IPS DF 4.7 (cell line): ENCODE measurements around the gene NRG3.
"Not testable (repeated sequence)": the region's sequence is repeated elsewhere in the genome, so short reads cannot be mapped to it uniquely, and the experiment has no call there.

Source experiments
- DNase-seq: peaks from one replicate; pipeline ENCODE4 v3.0.0-alpha.2; 2013; ENCODE audit warnings: low spot score; ENCODE audit errors: extremely low read depth

Gene NRG3

DNA sequence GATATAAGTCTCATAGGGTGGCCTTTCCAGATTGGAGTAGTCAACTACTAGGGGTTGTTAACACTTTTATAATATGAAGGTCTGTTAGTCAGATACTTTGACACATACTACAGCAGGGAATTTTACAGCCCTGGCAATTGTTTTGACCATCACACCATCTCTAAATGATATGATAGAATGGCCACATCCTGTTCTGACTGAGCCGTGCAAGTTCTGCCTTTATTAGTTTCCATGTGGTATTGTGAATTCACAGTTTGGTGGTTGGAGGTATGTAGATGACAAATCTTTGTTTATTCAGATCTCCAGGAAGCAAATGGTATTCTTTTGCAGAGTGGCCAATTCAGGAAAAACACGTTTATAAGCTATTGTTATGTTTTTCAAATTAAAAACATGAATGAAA is 83.0 kb downstream of the NRG3 start:
- no peak for DNase-seq

DNA sequence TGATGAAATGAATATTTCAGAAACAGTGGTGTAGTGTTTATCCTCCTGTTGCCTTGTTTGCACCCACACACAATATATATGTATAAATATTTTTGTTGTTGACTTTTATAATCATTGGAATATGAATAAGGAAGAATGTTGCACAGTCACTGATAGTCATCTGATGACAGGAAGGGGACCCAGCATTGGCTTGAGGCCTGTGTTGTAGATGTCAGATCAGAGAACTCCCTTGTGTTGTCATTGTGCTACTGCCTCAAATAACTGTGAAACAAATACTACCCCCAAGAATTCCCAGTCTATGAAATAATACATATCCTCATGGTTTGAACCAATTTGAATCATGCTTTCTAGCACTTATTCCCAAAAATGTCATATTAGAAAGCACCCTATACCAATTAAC is 84.0 kb downstream of the NRG3 start:
- DNase-seq, result no peak

GRCh38 chr10:81961451-81962184 is 86.6 kb downstream of the NRG3 start:
- DNase-seq, result no peak

GRCh38 chr10:81963606-81964005 is 88.6 kb downstream of the NRG3 start:
- no peak for DNase-seq

GRCh38 chr10:81967716-81968115 is 92.7 kb downstream of the NRG3 start:
- no peak for DNase-seq

- DNase-seq, result no peak
These were observed 94.1 kb downstream of the NRG3 start for GRCh38 chr10:81969136-81969535.

GRCh38 chr10:81978238-81978637 is 103.2 kb downstream of the NRG3 start:
- DNase-seq, result peak; percentile 9

GRCh38 chr10:81981724-81982123 is 106.7 kb downstream of the NRG3 start:
- no peak for DNase-seq

DNA sequence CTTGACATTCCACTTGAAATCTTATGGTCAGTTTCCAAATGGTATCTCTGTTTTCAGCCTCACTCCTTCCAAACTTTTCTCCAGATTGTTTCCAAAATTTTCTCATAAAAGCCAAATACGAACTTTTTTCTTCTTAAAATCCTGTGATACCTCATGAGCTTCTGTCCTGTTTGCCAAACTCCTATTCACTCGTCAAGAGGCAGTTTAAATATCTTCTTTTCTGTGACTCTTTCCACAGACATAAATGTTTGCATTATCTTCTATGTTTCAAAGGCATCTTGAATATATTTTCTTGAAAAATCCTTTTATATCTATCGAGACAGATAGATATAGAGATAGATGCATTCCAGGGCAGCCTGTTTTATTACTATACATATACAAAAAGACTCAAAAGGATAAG is 109.4 kb downstream of the NRG3 start:
- DNase-seq, result no peak

DNA sequence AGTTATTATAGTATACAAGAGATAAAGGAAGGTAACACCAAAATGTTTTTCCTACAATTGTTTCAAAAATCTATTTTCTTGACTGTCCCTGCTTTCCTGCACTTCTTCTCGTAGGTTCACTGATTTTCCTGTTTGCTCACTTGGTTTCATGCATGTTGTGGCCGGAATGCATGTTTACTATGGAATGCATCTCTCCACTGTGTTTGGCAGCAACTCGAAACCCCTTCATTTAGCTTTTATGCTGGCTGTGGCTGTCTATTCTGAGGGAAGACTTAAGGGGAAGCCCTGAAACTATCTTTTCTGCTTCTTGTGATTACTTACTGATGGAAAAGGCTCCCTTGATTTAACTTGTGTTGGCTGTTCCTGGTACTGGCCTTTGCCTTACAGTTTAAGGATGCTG is 120.3 kb downstream of the NRG3 start:
- DNase-seq, result no peak

DNA sequence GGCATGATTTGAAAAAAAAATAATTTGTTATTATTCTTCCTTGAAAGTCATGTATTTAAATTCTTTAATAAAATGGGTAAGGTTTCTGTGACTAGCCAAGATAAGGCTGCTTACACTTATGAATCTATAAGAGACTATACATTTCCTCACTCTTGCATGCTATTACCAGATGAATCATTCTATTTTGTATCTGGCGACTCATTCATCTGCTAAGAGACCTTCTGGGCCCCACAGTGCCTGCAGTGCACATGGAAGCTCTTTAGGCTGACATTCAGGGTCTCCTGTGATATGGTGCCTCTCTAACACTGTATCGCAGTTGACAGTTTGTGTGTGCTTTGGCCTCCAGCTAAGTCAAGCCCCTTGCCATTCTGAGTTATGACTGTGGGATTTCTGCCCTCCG is 121.9 kb downstream of the NRG3 start:
- no peak for DNase-seq

DNA sequence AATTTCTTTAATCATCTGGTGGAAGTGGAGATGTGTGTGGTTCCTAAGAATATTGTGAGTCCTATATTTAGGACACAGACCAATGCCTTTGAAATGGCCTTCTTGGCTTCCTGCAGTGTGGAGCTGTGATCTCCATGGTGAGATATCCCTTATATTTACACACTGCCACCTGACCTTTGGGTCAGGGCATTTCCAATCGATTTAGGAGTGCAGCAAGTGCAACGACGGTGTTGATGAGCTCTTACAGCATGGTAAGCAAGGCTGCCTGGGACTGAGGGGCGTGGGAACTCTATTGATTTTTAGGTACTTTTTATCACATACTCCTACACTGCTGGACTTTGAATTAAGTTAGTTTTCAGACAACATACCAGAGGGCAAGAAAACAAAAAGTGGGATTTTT is 146.0 kb downstream of the NRG3 start:
- DNase-seq, result no peak

GRCh38 chr10:82027711-82028110 is 152.7 kb downstream of the NRG3 start:
- no peak for DNase-seq

DNA sequence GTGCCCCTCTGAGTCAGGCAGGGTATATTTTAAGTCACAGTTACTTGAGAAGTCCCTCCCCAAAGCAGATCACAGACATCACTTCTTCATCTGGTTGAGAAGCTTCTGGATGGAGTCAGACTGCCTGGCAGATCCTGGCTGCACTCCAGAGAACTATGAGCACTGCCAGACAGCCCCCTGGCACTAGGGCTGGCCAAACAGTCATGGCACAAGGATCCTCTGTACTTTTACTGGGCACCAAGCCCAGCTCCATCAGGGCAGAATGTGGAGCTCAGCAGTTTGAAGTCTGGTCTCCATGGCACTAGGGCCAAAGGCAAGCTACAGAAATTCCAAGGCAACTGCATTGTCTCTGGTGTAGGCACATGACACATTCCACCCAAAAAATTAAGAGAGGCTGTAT is 162.1 kb downstream of the NRG3 start:
- no peak for DNase-seq

DNA sequence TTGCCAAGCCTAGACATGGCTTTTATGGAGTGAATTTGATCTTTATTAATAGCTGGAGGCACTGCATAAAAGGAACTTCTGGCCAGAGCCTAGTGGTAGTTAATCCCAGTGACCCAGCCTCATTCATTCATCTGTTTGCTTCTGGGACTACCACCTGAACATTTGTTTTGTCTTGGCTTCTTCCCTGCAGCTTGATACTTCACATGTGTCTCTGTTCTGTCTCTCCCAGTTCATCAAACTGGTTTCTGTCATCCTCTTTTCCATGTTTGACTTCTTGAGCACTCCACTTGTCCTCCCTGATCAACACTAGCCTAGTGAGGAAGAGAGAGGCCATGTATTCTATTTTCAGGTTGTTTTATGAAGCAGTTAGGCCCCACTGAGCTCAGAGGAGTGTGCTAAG is 163.6 kb downstream of the NRG3 start:
- DNase-seq, result no peak

GRCh38 chr10:82040336-82040735 is 165.3 kb downstream of the NRG3 start:
- DNase-seq, result no peak

DNA sequence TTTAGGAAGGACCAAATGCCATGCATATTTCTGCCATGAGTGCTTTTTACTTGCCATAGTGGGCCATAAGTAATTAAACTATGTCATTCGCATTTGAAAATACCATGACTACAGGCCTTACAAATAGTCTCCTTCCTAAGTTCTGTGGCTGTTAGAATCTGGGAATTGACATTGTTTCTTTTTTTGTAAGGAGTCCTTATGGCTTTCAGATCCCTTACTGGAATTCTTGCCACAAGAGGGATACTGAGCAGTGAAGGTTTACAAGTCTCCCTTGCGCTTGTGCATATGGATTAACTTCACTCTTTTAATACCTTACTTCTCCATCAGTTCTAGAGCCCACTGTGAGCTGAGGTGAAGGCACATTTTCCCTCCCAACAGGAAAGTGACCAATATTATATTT is 166.0 kb downstream of the NRG3 start:
- DNase-seq, result peak; percentile 19

DNA sequence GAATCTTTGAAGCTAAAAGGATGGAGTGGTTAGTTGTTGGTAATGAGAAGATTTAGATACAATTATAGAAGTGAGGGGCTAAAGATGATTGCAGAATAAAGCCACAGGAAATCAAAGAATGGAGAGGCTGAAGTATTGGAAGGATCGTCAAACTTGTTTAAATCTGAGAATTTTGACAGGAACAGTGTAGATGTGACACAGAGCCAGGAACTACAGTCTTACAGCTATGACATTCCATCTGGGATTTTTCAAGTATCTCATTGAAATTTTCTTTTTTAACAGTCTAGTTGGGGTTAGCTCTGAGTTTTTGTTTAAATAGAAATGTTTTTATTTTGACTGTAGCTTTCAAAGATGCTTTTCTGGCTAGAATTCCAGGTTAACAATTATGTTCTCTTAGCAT is 181.4 kb downstream of the NRG3 start:
- no peak for DNase-seq

DNA sequence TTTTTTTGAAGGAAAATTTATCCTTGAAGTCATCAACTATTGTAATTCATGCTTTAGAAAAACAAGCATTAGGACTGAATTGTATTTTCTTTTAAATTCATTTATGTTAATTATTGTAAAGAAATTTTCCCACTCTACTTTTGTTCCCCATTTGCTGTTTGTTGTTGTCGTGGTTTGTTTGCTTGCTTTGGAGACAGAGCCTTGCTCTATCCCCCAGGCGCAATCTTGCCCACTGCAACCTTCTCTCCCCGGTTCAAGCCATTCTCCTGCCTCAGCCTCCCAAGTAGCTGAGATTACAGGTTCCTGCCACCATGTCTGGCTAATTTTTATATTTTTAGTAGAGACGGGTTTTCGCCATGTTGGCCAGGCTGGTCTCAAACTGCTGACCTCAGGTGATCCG is 192.2 kb downstream of the NRG3 start:
- not testable (repeated sequence) for DNase-seq

- DNase-seq, result no peak
These were observed 193.5 kb downstream of the NRG3 start for GRCh38 chr10:82068501-82068900.

DNA sequence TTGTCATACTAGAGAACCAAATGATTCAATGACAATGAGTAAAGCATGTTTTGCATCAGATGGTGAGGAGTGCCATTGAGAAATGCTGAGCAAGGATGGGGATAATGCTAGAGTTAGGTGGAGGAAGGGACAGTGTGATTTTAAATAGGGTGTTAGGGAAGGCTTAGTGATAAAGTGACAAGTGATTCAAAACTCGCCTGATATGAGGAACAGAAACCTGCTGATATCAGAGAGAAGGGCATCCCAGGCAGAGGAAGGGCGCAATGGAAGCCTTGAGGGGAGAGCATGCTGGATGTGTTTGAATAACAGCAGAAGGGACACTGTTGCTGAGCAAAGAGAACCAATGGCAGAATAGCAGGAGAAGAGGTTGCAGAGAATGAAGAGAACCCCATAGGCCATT is 196.2 kb downstream of the NRG3 start:
- no peak for DNase-seq

DNA sequence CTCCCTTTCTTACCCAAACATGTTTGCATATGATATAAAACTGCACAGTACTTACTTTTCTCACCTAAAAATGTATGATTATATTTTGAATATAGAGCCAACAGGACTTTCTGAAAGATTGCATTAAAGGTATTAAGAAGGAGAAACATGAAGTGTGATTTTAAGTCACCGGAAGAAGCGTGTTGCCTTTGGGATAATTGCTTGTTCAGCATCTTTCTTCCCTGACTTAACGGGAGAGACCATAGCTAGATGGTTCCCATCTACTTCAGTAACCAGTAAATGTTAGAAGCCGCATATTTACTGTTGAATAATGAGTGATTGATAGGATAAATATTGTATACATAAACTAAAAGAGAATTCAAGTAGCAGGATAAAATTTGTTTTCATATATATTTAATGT is 197.1 kb downstream of the NRG3 start:
- no peak for DNase-seq

GRCh38 chr10:82075605-82076004 is 200.6 kb downstream of the NRG3 start:
- DNase-seq, result no peak

- DNase-seq, result no peak
These were observed 209.5 kb downstream of the NRG3 start for GRCh38 chr10:82084496-82084895.
